Uterus (tissue), 4 donors: ENCODE data around the gene SZT2. TPM values are rescaled to one million over a fixed set of nuclear protein-coding genes. Genes with fewer than 3 reads are reported as not detected.

ENCODE experiments used
- DNase-seq, 2 donors: peaks; one replicate each; pipeline ENCODE4 v3.0.0-alpha.2; 2019 to 2020
- H3K27ac ChIP-seq, 2 donors: fragments of 200-600 bp; sonication (generic); 1 replicate in 1 of 2; 2 replicates in 1 of 2; pipeline ENCODE4 v1.5.1; 2016 to 2018
- H3K27me3 ChIP-seq, 2 donors: fragments of 200-600 bp; sonication (generic); one replicate each; pipeline ENCODE4 v1.5.1; 2018 to 2019; ENCODE audit warnings: control low read depth in 1 of 2
- H3K36me3 ChIP-seq, 2 donors: fragments of 200-600 bp; sonication (generic); one replicate each; pipeline ENCODE4 v1.5.1; 2019; ENCODE audit warnings: control low read depth in 1 of 2
- H3K4me1 ChIP-seq, 2 donors: fragments of 200-600 bp; sonication (generic); one replicate each; pipeline ENCODE4 v1.5.1; 2018 to 2019; ENCODE audit warnings: control low read depth in 1 of 2
- H3K4me3 ChIP-seq, 2 donors: fragments of 200-600 bp; sonication (generic); 1 replicate in 1 of 2; 2 replicates in 1 of 2; pipeline ENCODE4 v1.5.1; 2018 to 2019; ENCODE audit warnings: mild to moderate bottlenecking in 1 of 2
- H3K9me3 ChIP-seq, 2 donors: fragments of 200-600 bp; sonication (generic); one replicate each; pipeline ENCODE4 v1.5.1; 2019; ENCODE audit warnings: control low read depth in 1 of 2
- POLR2A ChIP-seq, 2 donors: fragments of 450-650 bp; IDR thresholded peaks; one replicate each; pipeline ENCODE4 v1.6.1; 2016; ENCODE audit warnings: antibody characterized with exemption in 2 of 2, mild to moderate bottlenecking in 1 of 2, moderate library complexity in 1 of 2
- intact Hi-C: fragments of 100-400 bp; cut with DNase I; formaldehyde crosslinking; loops from one replicate; pipeline ENCODE4 v1.15.1; 2023; ENCODE audit warnings: low total_unique reads
- total RNA-seq, 4 donors: library from RNA; depleted of rRNA in 3 of 4; stranded (reverse); fragments of >200 nt in 3 of 4; gene quantifications; one replicate each; pipeline versions ENCODE4 v1.1.0 to v1.2.4, GENCODE V29; 2014 to 2023
- TF ChIP-seq, protein P1 (sequence below), 4 experiments: fragments of 200-600 bp in 2 of 4; fragments of 450-650 bp in 2 of 4; sonication (generic) in 2 of 4; IDR thresholded peaks; one replicate each; pipeline ENCODE4 v1.5.1; 2016 to 2019; ENCODE audit warnings: antibody characterized with exemption in 4 of 4, mild to moderate bottlenecking in 2 of 4, moderate library complexity in 1 of 4
- donor health status: DM: yes; HTN: yes; CAD: no.

The SZT2 gene
- total RNA-seq, 4 donors from 2014 or later, result 15.6 to 128 (median 31.0) TPM

DNA sequence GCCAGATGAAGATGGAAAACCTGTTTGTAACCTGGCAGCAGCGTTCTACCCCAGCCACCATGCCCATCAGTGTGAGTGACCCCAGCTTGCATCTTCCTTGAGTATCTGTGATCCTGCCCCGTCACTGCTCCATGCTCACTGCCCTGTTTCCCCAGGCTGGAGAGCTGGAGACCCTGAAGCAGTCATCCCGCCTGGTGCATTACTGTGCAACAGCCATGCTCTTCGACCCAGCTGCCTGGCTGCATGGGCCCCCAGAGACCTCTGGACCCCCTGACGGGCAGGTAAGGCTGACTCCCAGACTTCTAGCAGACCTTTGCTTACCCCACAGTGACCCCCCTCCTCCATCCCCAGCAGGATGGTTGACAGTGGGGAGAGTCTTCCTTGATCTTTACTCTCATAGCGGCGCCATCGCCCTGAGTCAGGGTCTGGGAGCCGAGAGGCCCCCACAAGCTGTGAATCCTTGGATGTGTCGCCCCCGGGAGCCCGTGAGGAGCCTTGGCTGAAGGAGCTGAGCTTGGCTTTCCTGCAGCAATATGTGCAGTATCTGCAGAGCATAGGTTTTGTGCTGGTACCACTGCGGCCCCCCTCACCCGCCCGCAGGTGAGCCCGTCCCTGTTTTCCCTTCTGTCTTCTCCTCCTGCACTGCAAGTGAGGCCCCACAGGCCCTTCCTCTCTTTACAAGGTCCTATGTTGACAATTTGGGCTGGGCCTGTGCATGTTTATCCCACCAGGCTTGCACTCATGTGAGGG lies 53.7 kb downstream of the SZT2 start:
- no peaks in the 10 kb centered on the region for H3K27me3 ChIP-seq
- intact Hi-C loops, result no loop called here
- no peaks in the 10 kb centered on the region for H3K36me3 ChIP-seq
- no peaks in the 10 kb centered on the region for H3K9me3 ChIP-seq
- H3K4me3 ChIP-seq, result no peak overlapping the region
- H3K27ac ChIP-seq, result no peak overlapping the region
- no peak for TF ChIP-seq POLR2A (IDR thresholded peaks at IDR 0.05)
- TF ChIP-seq, protein P1, sequence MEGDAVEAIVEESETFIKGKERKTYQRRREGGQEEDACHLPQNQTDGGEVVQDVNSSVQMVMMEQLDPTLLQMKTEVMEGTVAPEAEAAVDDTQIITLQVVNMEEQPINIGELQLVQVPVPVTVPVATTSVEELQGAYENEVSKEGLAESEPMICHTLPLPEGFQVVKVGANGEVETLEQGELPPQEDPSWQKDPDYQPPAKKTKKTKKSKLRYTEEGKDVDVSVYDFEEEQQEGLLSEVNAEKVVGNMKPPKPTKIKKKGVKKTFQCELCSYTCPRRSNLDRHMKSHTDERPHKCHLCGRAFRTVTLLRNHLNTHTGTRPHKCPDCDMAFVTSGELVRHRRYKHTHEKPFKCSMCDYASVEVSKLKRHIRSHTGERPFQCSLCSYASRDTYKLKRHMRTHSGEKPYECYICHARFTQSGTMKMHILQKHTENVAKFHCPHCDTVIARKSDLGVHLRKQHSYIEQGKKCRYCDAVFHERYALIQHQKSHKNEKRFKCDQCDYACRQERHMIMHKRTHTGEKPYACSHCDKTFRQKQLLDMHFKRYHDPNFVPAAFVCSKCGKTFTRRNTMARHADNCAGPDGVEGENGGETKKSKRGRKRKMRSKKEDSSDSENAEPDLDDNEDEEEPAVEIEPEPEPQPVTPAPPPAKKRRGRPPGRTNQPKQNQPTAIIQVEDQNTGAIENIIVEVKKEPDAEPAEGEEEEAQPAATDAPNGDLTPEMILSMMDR (IDR thresholded peaks at IDR 0.05), result no peak
- no peaks in the 10 kb centered on the region for H3K4me1 ChIP-seq
- peak; percentile 10 to 14 for DNase-seq

DNA sequence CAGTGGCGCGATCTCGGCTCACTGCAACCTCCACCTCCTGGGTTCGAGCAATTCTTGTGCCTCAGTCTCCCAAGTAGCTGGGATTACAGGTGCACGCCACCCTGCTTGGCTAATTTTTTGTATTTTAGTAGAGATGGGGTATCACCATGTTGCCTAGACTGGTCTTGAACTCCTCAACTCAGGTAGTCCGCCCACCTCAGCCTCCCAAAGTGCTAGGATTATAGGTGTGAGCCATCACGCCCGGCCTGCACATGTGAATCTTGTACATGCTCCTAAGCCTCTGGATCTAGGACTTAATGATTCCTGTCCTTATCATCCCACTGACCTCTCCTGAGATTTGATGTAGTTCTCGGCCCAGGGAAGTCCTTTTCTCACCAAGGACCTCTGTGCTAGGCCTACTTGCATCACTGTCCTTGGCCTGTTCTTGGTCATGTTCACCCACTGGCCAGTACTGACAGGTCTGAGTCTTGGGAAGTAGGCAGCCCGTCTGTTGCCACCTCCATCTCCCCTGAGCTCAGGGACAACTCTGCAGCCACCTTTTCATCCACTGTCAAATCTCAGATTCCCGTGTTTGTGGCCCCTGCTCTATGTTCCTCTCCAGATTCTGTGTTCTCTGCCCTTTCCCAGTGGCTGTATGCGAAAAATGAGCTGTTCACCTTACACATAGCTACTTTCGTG lies 54.6 kb downstream of the SZT2 start:
- Histone ChIP-seq H3K4me3 (no peak overlapping the region), H3K27ac (no peak overlapping the region), H3K36me3 (no peaks in the 10 kb centered on the region), H3K4me1 (no peaks in the 10 kb centered on the region), H3K27me3 (no peaks in the 10 kb centered on the region), H3K9me3 (no peaks in the 10 kb centered on the region)
- intact Hi-C loops, result no loop called here
- peak in 1 of 2 donors; percentile 11 for DNase-seq
- no peak for TF ChIP-seq POLR2A (IDR thresholded peaks at IDR 0.05)
- TF ChIP-seq, protein P1 (IDR thresholded peaks at IDR 0.05), result no peak

DNA sequence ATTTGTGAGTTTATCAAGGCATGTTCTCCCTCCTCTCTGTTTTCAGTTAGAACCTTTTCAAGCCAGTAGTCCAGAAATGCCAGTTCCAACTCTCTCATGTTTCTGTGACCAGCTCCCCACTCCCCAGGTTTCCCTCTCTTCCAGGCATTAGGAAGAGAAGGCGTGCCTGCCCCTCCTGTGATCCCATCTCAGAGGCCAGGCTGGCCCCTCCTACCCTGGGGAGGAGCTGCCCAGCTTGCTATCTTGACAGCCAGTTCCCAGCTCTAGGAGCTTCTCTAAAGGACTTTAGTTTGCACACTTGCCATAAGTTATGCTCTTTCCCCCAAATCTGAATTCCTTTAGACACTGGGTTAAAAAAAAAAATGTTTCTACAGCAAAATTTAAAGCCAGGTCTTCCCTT lies 55.1 kb downstream of the SZT2 start:
- peak; percentile 5 to 9 for DNase-seq
- H3K9me3 ChIP-seq, result no peaks in the 10 kb centered on the region
- H3K4me3 ChIP-seq, result no peak overlapping the region
- H3K36me3 ChIP-seq, result no peaks in the 10 kb centered on the region
- no peaks in the 10 kb centered on the region for H3K4me1 ChIP-seq
- intact Hi-C loops, result no loop called here
- no peak overlapping the region for H3K27ac ChIP-seq
- TF ChIP-seq, protein P1 (IDR thresholded peaks at IDR 0.05), result no peak
- no peaks in the 10 kb centered on the region for H3K27me3 ChIP-seq

DNA sequence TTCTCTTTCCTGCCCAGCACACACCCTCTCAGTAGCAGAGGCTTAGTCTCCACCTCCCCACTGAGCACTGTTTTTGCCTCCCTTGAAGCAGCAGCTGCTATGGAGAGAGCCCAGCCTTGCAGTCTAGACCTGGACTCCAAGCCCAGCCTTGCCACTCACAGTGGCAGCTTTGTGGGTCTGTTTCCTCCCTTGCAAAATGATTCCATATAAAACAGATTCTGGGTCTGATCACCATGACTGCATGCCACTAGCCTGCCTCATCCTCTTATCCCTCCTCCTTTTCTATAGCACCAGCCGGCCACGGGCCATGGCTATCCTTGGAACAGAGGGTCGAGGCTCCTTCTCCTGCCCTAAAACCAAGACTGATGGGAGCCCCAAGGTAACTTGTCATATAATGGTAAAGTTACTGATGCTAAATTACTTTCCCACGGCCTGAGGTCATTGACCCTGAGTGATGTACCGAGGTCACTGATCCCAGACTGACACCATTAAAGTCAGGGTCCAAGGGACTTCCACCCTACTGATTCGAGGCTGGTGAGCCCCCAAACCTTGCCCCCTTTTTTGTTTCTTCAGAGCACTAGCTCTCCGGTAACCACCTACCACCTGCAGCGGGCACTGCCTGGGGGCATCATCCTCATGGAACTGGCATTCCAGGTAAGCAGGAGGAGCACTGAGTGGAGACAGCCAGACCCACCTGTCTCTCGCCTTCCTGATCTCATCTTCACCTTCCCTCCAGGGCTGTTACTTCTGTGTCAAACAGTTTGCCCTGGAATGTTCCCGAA lies 56.1 kb downstream of the SZT2 start:
- H3K36me3 ChIP-seq, result no peaks in the 10 kb centered on the region
- no peaks in the 10 kb centered on the region for H3K4me1 ChIP-seq
- no peak overlapping the region for H3K4me3 ChIP-seq
- H3K27ac ChIP-seq, result no peak overlapping the region
- no peak for DNase-seq
- H3K27me3 ChIP-seq, result no peaks in the 10 kb centered on the region
- no peak for TF ChIP-seq POLR2A (IDR thresholded peaks at IDR 0.05)
- TF ChIP-seq, protein P1 (IDR thresholded peaks at IDR 0.05), result no peak
- intact Hi-C loops, result no loop called here
- H3K9me3 ChIP-seq, result no peaks in the 10 kb centered on the region

DNA sequence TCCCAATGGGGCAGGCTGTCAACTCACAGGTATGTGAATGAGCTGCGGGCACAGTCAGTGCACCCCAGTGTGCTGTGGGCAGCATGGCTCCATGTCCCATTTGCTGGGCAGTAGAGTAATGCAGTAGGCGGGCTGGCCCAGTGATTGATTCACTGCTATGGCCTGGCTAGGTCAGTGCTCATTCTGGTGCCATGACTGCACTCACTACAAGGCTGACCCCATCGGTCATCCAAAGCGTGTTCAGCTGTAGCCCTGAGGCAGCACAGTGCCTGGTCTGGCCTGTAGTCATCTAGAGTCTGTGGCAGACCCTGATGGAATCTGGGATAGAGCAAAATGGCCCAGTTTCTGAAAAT lies 56.7 kb downstream of the SZT2 start:
- Histone ChIP-seq H3K36me3 (no peaks in the 10 kb centered on the region), H3K27me3 (no peaks in the 10 kb centered on the region), H3K27ac (no peak overlapping the region), H3K4me3 (no peak overlapping the region), H3K9me3 (no peaks in the 10 kb centered on the region), H3K4me1 (no peaks in the 10 kb centered on the region)
- peak; percentile 9 to 14 for DNase-seq
- intact Hi-C loops, result no loop called here
- no peak for TF ChIP-seq POLR2A (IDR thresholded peaks at IDR 0.05)
- TF ChIP-seq, protein P1 (IDR thresholded peaks at IDR 0.05), result no peak
